Rectal smooth muscle tissue (tissue), 1 donor: Measurements from ENCODE around the gene CGAS.
"Not testable (repeated sequence)": the region's sequence is repeated elsewhere in the genome, so short reads cannot be mapped to it uniquely, and the experiment has no call there.

Source experiments
- H3K27ac ChIP-seq: one replicate; pipeline ENCODE4 v1.7.0; 2013; ENCODE audit warnings: low read depth, low read length, inconsistent platforms
- H3K27me3 ChIP-seq: one replicate; pipeline ENCODE4 v1.7.0; 2013; ENCODE audit warnings: low read length; ENCODE audit not compliant: control insufficient read depth, insufficient read depth
- H3K36me3 ChIP-seq: one replicate; pipeline ENCODE4 v1.7.0; 2013; ENCODE audit warnings: low read length; ENCODE audit not compliant: control insufficient read depth, insufficient read depth
- H3K4me1 ChIP-seq: one replicate; pipeline ENCODE4 v1.7.0; 2013; ENCODE audit warnings: low read length; ENCODE audit not compliant: control insufficient read depth, insufficient read depth
- H3K4me3 ChIP-seq: one replicate; pipeline ENCODE4 v1.7.0; 2013; ENCODE audit warnings: low read length
- H3K9ac ChIP-seq: one replicate; pipeline ENCODE4 v1.7.0; 2013; ENCODE audit warnings: low read length

CGAS gene

GRCh38 chr6:73392188-73392587, 59.9 kb downstream of the CGAS start:
- H3K36me3 ChIP-seq, H3K9ac ChIP-seq, H3K4me1 ChIP-seq, H3K27me3 ChIP-seq, H3K4me3 ChIP-seq, H3K27ac ChIP-seq: not testable (repeated sequence)

GRCh38 chr6:73391675-73392074, 60.4 kb downstream of the CGAS start:
- H3K36me3 ChIP-seq = no peaks in the 10 kb centered on the region
- peaks cover 2% of the 10 kb centered on the region for H3K4me1 ChIP-seq
- no peaks in the 10 kb centered on the region for H3K27me3 ChIP-seq
- H3K9ac ChIP-seq = no peak overlapping the region
- H3K4me3 ChIP-seq = no peak overlapping the region
- no peak overlapping the region for H3K27ac ChIP-seq

GRCh38 chr6:73389854-73390253, 62.2 kb downstream of the CGAS start:
- peaks cover 2% of the 10 kb centered on the region for H3K4me1 ChIP-seq
- H3K27ac ChIP-seq = no peak overlapping the region
- no peaks in the 10 kb centered on the region for H3K36me3 ChIP-seq
- no peak overlapping the region for H3K4me3 ChIP-seq
- no peaks in the 10 kb centered on the region for H3K27me3 ChIP-seq
- no peak overlapping the region for H3K9ac ChIP-seq

GRCh38 chr6:73388800-73389512, 63.1 kb downstream of the CGAS start:
- H3K4me1 ChIP-seq = peaks cover 2% of the 10 kb centered on the region
- no peaks in the 10 kb centered on the region for H3K36me3 ChIP-seq
- H3K9ac ChIP-seq = no peak overlapping the region
- H3K27me3 ChIP-seq = no peaks in the 10 kb centered on the region
- H3K4me3 ChIP-seq = peak overlapping the region; percentile 43
- no peak overlapping the region for H3K27ac ChIP-seq

GRCh38 chr6:73388433-73388799, 63.7 kb downstream of the CGAS start:
- H3K9ac ChIP-seq = no peak overlapping the region
- peaks cover 2% of the 10 kb centered on the region for H3K4me1 ChIP-seq
- H3K36me3 ChIP-seq = no peaks in the 10 kb centered on the region
- peak overlapping the region; percentile 43 for H3K4me3 ChIP-seq
- H3K27me3 ChIP-seq = no peaks in the 10 kb centered on the region
- H3K27ac ChIP-seq = no peak overlapping the region

- H3K9ac ChIP-seq = no peak overlapping the region
Measured at GRCh38 chr6:73382462-73383113, 69.5 kb downstream of the CGAS start.

GRCh38 chr6:73381531-73381930, 70.6 kb downstream of the CGAS start:
- not testable (repeated sequence) for H3K36me3 ChIP-seq, H3K27me3 ChIP-seq, H3K27ac ChIP-seq, H3K4me3 ChIP-seq, H3K4me1 ChIP-seq, H3K9ac ChIP-seq

More at GRCh38 chr6:73382462-73383113, 69.5 kb downstream of the CGAS start:
- H3K36me3 ChIP-seq = no peaks in the 10 kb centered on the region
- H3K27ac ChIP-seq = no peak overlapping the region
- H3K4me3 ChIP-seq = no peak overlapping the region
- no peaks in the 10 kb centered on the region for H3K27me3 ChIP-seq
- no peaks in the 10 kb centered on the region for H3K4me1 ChIP-seq

GRCh38 chr6:73377225-73377624, 74.9 kb downstream of the CGAS start:
- Histone ChIP-seq H3K27me3 (no peaks in the 10 kb centered on the region), H3K4me1 (no peaks in the 10 kb centered on the region), H3K27ac (no peak overlapping the region), H3K4me3 (no peak overlapping the region), H3K36me3 (no peaks in the 10 kb centered on the region), H3K9ac (no peak overlapping the region)

GRCh38 chr6:73375216-73375615, 76.9 kb downstream of the CGAS start:
- Histone ChIP-seq H3K36me3 (no peaks in the 10 kb centered on the region), H3K27ac (no peak overlapping the region), H3K4me1 (no peaks in the 10 kb centered on the region), H3K9ac (no peak overlapping the region), H3K27me3 (no peaks in the 10 kb centered on the region), H3K4me3 (no peak overlapping the region)
